ENCODE measurements around the gene SFTA2. TPM values are rescaled to one million over a fixed set of nuclear protein-coding genes. Genes with fewer than 3 reads are reported as not detected.
"Not testable (repeated sequence)": the region's sequence is repeated elsewhere in the genome, so short reads cannot be mapped to it uniquely, and the experiment has no call there.

SFTA2 gene
- polyA plus RNA-seq, 1 donor (not counting 4 experiments of a cell fraction or from before 2014, with no cell fraction given), result not detected

DNA sequence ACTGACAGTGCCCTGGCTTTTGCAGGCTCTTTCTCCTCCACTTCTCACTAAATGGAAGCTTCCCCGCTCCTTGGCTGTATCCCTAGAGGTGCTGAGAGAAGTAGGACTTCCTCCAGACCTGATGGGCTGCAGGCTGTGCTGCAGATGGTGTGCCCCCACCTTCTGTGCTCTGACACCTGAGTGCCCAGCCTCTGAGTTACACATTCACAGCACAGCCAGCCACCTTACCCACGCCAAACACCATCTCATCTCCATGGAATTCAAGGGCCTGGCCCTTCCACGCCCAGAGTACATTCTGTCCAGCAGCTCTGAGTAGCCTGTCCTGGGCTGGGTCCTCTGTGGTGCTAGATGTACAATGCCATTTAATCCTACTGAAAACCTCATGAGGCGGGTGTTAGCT, 5.3 kb downstream of the SFTA2 start:
- no peak overlapping the region for H3K4me2 ChIP-seq (ENCODE audit: control insufficient read depth, extremely low read depth, insufficient read depth, low read depth, low read length)
- H3K79me2 ChIP-seq (ENCODE audit: control insufficient read depth, insufficient read depth, low read length), result no peaks in the 10 kb centered on the region
- peaks cover 2% of the 10 kb centered on the region for H3K9me1 ChIP-seq (ENCODE audit: control insufficient read depth, extremely low read depth, insufficient read depth, low read length)
- no peaks in the 10 kb centered on the region for H3K9me3 ChIP-seq (ENCODE audit: control insufficient read depth, low read depth, low read length)
- no peak overlapping the region for H2AFZ ChIP-seq (ENCODE audit: control insufficient read depth, low read length)
- H4K20me1 ChIP-seq (ENCODE audit: control insufficient read depth, extremely low read depth, insufficient read depth, low read length), result no peaks in the 10 kb centered on the region
- no peak overlapping the region for H3K9ac ChIP-seq (ENCODE audit: control insufficient read depth, extremely low read depth, insufficient read depth, low read length)
- FAIRE-seq, result peak; percentile 51
- no peak overlapping the region for H3K4me3 ChIP-seq (ENCODE audit: control insufficient read depth in 2 of 3, extremely low read depth in 1 of 3, insufficient read depth in 2 of 3, low read depth in 1 of 3, low read length in 3 of 3)
- no peaks in the 10 kb centered on the region for H3K27me3 ChIP-seq (ENCODE audit: control insufficient read depth, extremely low read depth, insufficient read depth, low read length)
- peaks cover 24% of the 10 kb centered on the region for H3K4me1 ChIP-seq (ENCODE audit: control insufficient read depth, extremely low read depth, insufficient read depth, low read length)
- peaks cover 13 to 22% of the 10 kb centered on the region in 2 experiments for H3K36me3 ChIP-seq (ENCODE audit: control insufficient read depth in 2 of 2, extremely low read depth in 1 of 2, insufficient read depth in 2 of 2, low read length in 2 of 2)
- TF ChIP-seq, protein P1, sequence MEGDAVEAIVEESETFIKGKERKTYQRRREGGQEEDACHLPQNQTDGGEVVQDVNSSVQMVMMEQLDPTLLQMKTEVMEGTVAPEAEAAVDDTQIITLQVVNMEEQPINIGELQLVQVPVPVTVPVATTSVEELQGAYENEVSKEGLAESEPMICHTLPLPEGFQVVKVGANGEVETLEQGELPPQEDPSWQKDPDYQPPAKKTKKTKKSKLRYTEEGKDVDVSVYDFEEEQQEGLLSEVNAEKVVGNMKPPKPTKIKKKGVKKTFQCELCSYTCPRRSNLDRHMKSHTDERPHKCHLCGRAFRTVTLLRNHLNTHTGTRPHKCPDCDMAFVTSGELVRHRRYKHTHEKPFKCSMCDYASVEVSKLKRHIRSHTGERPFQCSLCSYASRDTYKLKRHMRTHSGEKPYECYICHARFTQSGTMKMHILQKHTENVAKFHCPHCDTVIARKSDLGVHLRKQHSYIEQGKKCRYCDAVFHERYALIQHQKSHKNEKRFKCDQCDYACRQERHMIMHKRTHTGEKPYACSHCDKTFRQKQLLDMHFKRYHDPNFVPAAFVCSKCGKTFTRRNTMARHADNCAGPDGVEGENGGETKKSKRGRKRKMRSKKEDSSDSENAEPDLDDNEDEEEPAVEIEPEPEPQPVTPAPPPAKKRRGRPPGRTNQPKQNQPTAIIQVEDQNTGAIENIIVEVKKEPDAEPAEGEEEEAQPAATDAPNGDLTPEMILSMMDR (optimal IDR thresholded peaks at IDR 0.05 in 1 of 3, IDR thresholded peaks at IDR 0.05 in 1 of 3, conservative IDR thresholded peaks at IDR 0.05 in 1 of 3; ENCODE audit: extremely low read depth in 1 of 3, insufficient read depth in 2 of 3, low read length in 3 of 3), result no peak
- DNase-seq (ENCODE audit: low read depth, low spot score), result no peak
- no peak overlapping the region for H3K27ac ChIP-seq (ENCODE audit: control insufficient read depth, insufficient read depth, low read length)
- dilution Hi-C loops (cut with MboI; ENCODE audit: extremely low pct_ligation_motif_present, low sequenced_read_pairs), result loop anchor here (25.0 kb wide), 1 partner anchor 136 kb away; no protein-coding TSS in a partner anchor

DNA sequence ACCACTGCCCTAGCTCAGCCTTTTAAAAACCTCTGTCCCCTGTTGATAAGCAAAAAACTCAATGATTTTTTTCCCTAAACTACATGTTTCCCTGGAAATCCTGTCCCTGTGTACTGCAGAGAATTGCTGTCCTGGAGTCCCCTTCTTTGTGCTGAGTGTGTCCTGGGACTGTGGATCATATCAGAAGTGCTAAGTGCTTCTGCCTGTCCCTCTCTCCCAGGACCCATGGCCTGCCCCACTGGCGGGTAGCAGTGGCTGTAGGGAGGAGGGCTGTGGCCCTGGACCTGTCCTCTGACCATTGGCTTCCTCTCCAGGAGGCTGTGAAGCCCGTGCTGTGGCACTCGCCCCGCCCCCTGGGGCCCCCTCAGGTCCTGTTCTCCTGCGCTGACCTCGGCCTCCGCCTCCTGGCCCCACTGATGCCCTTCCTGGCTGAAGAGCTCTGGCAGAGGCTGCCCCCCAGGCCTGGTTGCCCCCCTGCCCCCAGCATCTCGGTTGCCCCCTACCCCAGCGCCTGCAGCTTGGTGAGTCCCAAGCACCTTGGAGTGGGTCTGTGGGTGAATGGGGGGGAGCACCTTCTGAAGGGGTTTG, 7.8 kb downstream of the SFTA2 start:
- H3K79me2 ChIP-seq (ENCODE audit: control insufficient read depth, insufficient read depth, low read length); DNase-seq (ENCODE audit: low read depth, low spot score); H3K9ac ChIP-seq (ENCODE audit: control insufficient read depth, extremely low read depth, insufficient read depth, low read length); H3K9me3 ChIP-seq (ENCODE audit: control insufficient read depth, low read depth, low read length); H4K20me1 ChIP-seq (ENCODE audit: control insufficient read depth, extremely low read depth, insufficient read depth, low read length); H3K4me2 ChIP-seq (ENCODE audit: control insufficient read depth, extremely low read depth, insufficient read depth, low read depth, low read length); FAIRE-seq; H3K9me1 ChIP-seq (ENCODE audit: control insufficient read depth, extremely low read depth, insufficient read depth, low read length); H2AFZ ChIP-seq (ENCODE audit: control insufficient read depth, low read length); H3K27ac ChIP-seq (ENCODE audit: control insufficient read depth, insufficient read depth, low read length); H3K27me3 ChIP-seq (ENCODE audit: control insufficient read depth, extremely low read depth, insufficient read depth, low read length); dilution Hi-C loops (cut with MboI; ENCODE audit: extremely low pct_ligation_motif_present, low sequenced_read_pairs); H3K4me3 ChIP-seq (ENCODE audit: control insufficient read depth in 2 of 3, extremely low read depth in 1 of 3, insufficient read depth in 2 of 3, low read depth in 1 of 3, low read length in 3 of 3): not testable (repeated sequence)
- H3K36me3 ChIP-seq (ENCODE audit: control insufficient read depth in 2 of 2, extremely low read depth in 1 of 2, insufficient read depth in 2 of 2, low read length in 2 of 2), result peaks cover 15 to 36% of the 10 kb centered on the region in 2 experiments
- H3K4me1 ChIP-seq (ENCODE audit: control insufficient read depth, extremely low read depth, insufficient read depth, low read length), result peaks cover 24% of the 10 kb centered on the region

DNA sequence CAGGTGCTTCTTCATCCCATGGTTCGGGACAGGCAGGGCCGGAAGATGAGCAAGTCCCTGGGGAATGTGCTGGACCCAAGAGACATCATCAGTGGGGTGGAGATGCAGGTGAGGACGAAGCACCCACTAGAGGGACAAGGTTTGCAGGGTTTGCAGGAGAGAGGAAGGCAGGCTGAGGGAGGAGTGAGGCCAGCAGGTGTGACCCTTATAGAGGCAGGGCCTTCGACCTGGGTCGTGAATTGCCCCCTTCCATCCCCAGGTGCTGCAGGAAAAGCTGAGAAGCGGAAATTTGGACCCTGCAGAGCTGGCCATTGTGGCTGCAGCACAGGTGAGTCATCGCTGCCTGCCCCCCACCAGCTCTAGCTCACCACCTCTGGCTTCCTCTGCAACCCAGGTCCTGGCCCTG, 9.5 kb downstream of the SFTA2 start:
- no peak overlapping the region for H2AFZ ChIP-seq (ENCODE audit: control insufficient read depth, low read length)
- peaks cover 2% of the 10 kb centered on the region for H3K9me1 ChIP-seq (ENCODE audit: control insufficient read depth, extremely low read depth, insufficient read depth, low read length)
- dilution Hi-C loops (cut with MboI; ENCODE audit: extremely low pct_ligation_motif_present, low sequenced_read_pairs), result no loop called here
- H3K9ac ChIP-seq (ENCODE audit: control insufficient read depth, extremely low read depth, insufficient read depth, low read length), result no peak overlapping the region
- H3K27me3 ChIP-seq (ENCODE audit: control insufficient read depth, extremely low read depth, insufficient read depth, low read length), result no peaks in the 10 kb centered on the region
- H3K27ac ChIP-seq (ENCODE audit: control insufficient read depth, insufficient read depth, low read length), result no peak overlapping the region
- peaks cover 16 to 42% of the 10 kb centered on the region in 2 experiments for H3K36me3 ChIP-seq (ENCODE audit: control insufficient read depth in 2 of 2, extremely low read depth in 1 of 2, insufficient read depth in 2 of 2, low read length in 2 of 2)
- peaks cover 24% of the 10 kb centered on the region for H3K4me1 ChIP-seq (ENCODE audit: control insufficient read depth, extremely low read depth, insufficient read depth, low read length)
- H3K4me2 ChIP-seq (ENCODE audit: control insufficient read depth, extremely low read depth, insufficient read depth, low read depth, low read length), result peak overlapping the region; percentile 11
- H3K9me3 ChIP-seq (ENCODE audit: control insufficient read depth, low read depth, low read length), result no peaks in the 10 kb centered on the region
- DNase-seq (ENCODE audit: low read depth, low spot score), result peak; percentile 81
- no peaks in the 10 kb centered on the region for H3K79me2 ChIP-seq (ENCODE audit: control insufficient read depth, insufficient read depth, low read length)
- no peak overlapping the region for H3K4me3 ChIP-seq (ENCODE audit: control insufficient read depth in 2 of 3, extremely low read depth in 1 of 3, insufficient read depth in 2 of 3, low read depth in 1 of 3, low read length in 3 of 3)
- peak; percentile 75 for FAIRE-seq
- TF ChIP-seq EZH2 (IDR thresholded peaks at IDR 0.05; ENCODE audit: low read length), result no peak
- TF ChIP-seq, protein P1 (optimal IDR thresholded peaks at IDR 0.05 in 1 of 3, IDR thresholded peaks at IDR 0.05 in 1 of 3, conservative IDR thresholded peaks at IDR 0.05 in 1 of 3; ENCODE audit: extremely low read depth in 1 of 3, insufficient read depth in 2 of 3, low read length in 3 of 3), result peak; percentile 16 to 55 (median 43)
- no peaks in the 10 kb centered on the region for H4K20me1 ChIP-seq (ENCODE audit: control insufficient read depth, extremely low read depth, insufficient read depth, low read length)

Measured in keratinocyte (primary cell).